Activated T-cell treated with anti-CD3 and anti-CD28 coated beads, Interleukin-2, amount 50 U/mL, for 72 hours (primary cell): ENCODE results near the gene ALKBH5. TPM values are rescaled to one million over a fixed set of nuclear protein-coding genes. Genes with fewer than 3 reads are reported as not detected.
A peak's percentile ranks its signal among the peaks of the same experiment; 100 is the strongest.

Source experiments
- ATAC-seq, 2 donors: fragments of 150-1000 bp; cut with Tn5 transposase; replicated peaks in 1 of 2; 2 replicates each; pipeline ENCODE4 v1.10.0; 2021; ENCODE audit warnings: moderate library complexity in 2 of 2, mild to moderate bottlenecking in 1 of 2
- DNase-seq, 2 donors: peaks; one replicate each; pipeline ENCODE4 v3.0.0; 2021 to 2022; ENCODE audit warnings: mixed read lengths in 1 of 2
- H3K27ac Mint-ChIP-seq: one replicate; pipeline ENCODE4 v1.8.0; 2022; ENCODE audit warnings: mild to moderate bottlenecking, moderate library complexity, mixed read lengths
- H3K27me3 Mint-ChIP-seq: one replicate; pipeline ENCODE4 v1.8.0; 2022; ENCODE audit warnings: low read depth, mixed read lengths
- H3K36me3 Mint-ChIP-seq, 2 donors: one replicate each; pipeline ENCODE4 v1.8.0; 2022; ENCODE audit warnings: mixed read lengths in 2 of 2, mild to moderate bottlenecking in 1 of 2; ENCODE audit not compliant: insufficient read depth in 2 of 2
- H3K4me1 Mint-ChIP-seq: one replicate; pipeline ENCODE4 v1.8.0; 2022; ENCODE audit warnings: low read depth, mixed read lengths
- H3K4me3 Mint-ChIP-seq, 2 donors: one replicate each; pipeline ENCODE4 v1.8.0; 2022; ENCODE audit warnings: mild to moderate bottlenecking in 2 of 2, mixed read lengths in 2 of 2, moderate library complexity in 2 of 2
- H3K9me3 Mint-ChIP-seq, 2 donors: one replicate each; pipeline ENCODE4 v1.8.0; 2022; ENCODE audit warnings: mixed read lengths in 2 of 2
- total RNA-seq, 2 donors: library from RNA; stranded (reverse); gene quantifications; one replicate each; pipeline ENCODE4 v1.2.3, GENCODE V29; 2022

ALKBH5 gene
- total RNA-seq, 2 donors from 2014 or later = 125 to 133 TPM

DNA sequence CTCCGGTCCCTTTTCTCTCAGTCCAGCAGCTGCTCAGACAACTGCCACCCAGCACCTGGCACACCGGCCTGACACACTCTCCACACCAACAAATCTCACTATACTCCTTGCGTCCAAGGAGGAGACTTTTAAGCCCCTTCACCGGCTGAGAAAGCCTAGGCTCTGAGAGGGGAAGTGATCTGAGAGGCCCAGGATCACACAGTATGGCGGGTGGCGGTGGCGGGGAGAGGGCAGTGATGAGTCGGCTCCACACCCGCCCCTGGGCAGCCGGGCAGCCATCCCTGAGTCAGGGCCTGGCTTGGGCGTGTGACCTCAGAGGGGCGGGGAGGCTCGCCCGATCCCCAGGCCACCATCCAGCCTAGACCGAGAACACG is 74.3 kb downstream of the ALKBH5 start:
- H3K4me1 Mint-ChIP-seq = peaks cover 36% of the 10 kb centered on the region
- peak; percentile 74 to 79 for DNase-seq

DNA sequence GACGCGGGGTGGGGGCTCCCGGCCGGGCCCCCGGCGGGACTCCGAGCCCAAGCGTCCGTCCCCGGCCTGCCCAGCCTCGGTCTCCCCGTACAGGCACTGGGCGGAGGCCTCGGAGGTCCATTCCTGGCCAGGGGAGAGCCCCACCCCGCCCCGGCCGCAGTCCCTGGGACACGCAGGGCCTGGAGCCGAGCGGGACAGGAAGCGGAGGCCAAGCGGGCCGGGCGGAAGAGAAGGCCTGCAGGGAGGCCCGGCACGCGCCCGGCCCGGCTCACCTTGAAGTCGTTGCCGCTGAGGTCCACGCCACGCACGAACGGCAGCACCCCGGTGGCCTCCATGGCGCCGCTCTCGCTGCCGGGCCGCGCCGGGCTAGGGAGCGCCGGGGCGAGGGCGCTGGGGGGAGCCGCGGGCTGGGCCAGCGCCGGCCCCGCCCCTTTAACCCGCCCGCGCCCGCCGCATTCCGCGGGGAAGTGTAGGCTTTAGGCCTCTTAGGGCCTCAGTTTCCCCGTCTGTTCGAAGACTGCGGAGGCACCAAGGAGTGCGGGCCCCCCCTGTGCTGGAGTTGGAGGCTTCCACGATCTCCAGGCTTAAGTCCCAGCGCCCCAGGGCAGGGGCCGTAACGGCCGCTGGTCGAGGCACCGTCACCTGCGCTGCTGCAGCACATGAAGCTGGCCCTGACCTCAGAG is 74.9 kb downstream of the ALKBH5 start, which contains the start of gene FLII:
FLII (minus strand) TSS at position 383 of the 683 bp plus-strand sequence; CDS start at position 335, 48 bp downstream.
- DNase-seq = peak; percentile 54 to 59
- Mint-ChIP-seq H3K36me3 (peaks cover 0 to 5% of the 10 kb centered on the region in 2 donors), H3K4me3 (peak within 1 kb of the TSS; percentile 92 to 95), H3K4me1 (peaks cover 36% of the 10 kb centered on the region), H3K27me3 (no peaks in the 10 kb centered on the region), H3K27ac (peak within 1 kb of the TSS; percentile 88), H3K9me3 (no peaks in the 10 kb centered on the region)
- ATAC-seq = peak; percentile 35 to 38

More for the DNA sequence above, 74.3 kb downstream of the ALKBH5 start:
- Mint-ChIP-seq H3K36me3 (peaks cover 0 to 6% of the 10 kb centered on the region in 2 donors), H3K9me3 (no peaks in the 10 kb centered on the region), H3K27me3 (no peaks in the 10 kb centered on the region), H3K27ac (peak overlapping the region; percentile 88), H3K4me3 (peak overlapping the region; percentile 92 to 95)
- peak; percentile 56 to 59 for ATAC-seq

Other genes starting within 250 kb of the ALKBH5 start
- gene TOM1L2, start 211.4 kb upstream of the ALKBH5 start, total RNA-seq = 10 to 100 TPM; 23.7 to 26.9 TPM
- under 1 TPM; 0.39 to 0.43 TPM for gene DRC3, start 211.0 kb upstream of the ALKBH5 start, total RNA-seq
- gene ATPAF2, start 144.7 kb upstream of the ALKBH5 start, total RNA-seq = 10 to 100 TPM; 25.8 to 28.7 TPM
- gene GID4, start 144.4 kb upstream of the ALKBH5 start, total RNA-seq = 10 to 100 TPM in 1 of 2 donors, 1 to 10 TPM in 1; 9.7 to 11.0 TPM
- gene DRG2, start 95.9 kb upstream of the ALKBH5 start, total RNA-seq = 10 to 100 TPM; 44.1 to 53.6 TPM
- gene MYO15A, start 75.1 kb upstream of the ALKBH5 start, total RNA-seq = 1 to 10 TPM; 2.7 to 3.2 TPM
- 10 to 100 TPM; 18.5 to 18.6 TPM for gene LLGL1, start 41.8 kb downstream of the ALKBH5 start, total RNA-seq
- gene FLII, start 74.9 kb downstream of the ALKBH5 start, total RNA-seq = 100 to 1,000 TPM; 318 to 373 TPM
- gene MIEF2, start 76.8 kb downstream of the ALKBH5 start, total RNA-seq = 1 to 10 TPM; 7.8 to 9.4 TPM
- 10 to 100 TPM; 72.0 to 90.6 TPM for gene TOP3A, start 131.2 kb downstream of the ALKBH5 start, total RNA-seq
- 10 to 100 TPM; 17.3 to 18.7 TPM for gene SMCR8, start 131.5 kb downstream of the ALKBH5 start, total RNA-seq
- gene SHMT1, start 179.7 kb downstream of the ALKBH5 start, total RNA-seq = 10 to 100 TPM; 37.3 to 65.6 TPM
- not detected for gene EVPLL, start 193.9 kb downstream of the ALKBH5 start, total RNA-seq